ENCODE results near the gene ABO.
"Not testable (repeated sequence)": the region's sequence is repeated elsewhere in the genome, so short reads cannot be mapped to it uniquely, and the experiment has no call there.

ABO gene

GRCh38 chr9:133230514-133230913 is 44.5 kb downstream of the ABO start:
- not testable (repeated sequence) for H3K79me2 ChIP-seq (ENCODE audit: insufficient read depth, low read length); H3K36me3 ChIP-seq (ENCODE audit: insufficient read depth, low read length); H4K20me1 ChIP-seq (ENCODE audit: insufficient read depth, low read length, poor library complexity, severe bottlenecking); H3K27me3 ChIP-seq (ENCODE audit: insufficient read depth, low read length, poor library complexity, severe bottlenecking); H3K4me2 ChIP-seq (ENCODE audit: low read depth, low read length, poor library complexity, severe bottlenecking); H3K9me2 ChIP-seq (replicated peaks; ENCODE audit: low read depth, low read length); H3F3A ChIP-seq (ENCODE audit: low read depth); H2AFZ ChIP-seq (ENCODE audit: low read length); H3K9ac ChIP-seq (ENCODE audit: low read depth, low read length, poor library complexity, severe bottlenecking); H3K4me1 ChIP-seq (ENCODE audit: insufficient read depth, low read length, poor library complexity, severe bottlenecking); H3K9me3 ChIP-seq (ENCODE audit: insufficient read depth, low read depth, low read length); H3K4me3 ChIP-seq (ENCODE audit: low read length, poor library complexity, severe bottlenecking)

- H3K9me3 ChIP-seq (ENCODE audit: insufficient read depth, low read depth, low read length) = no peaks in the 10 kb centered on the region
- no peaks in the 10 kb centered on the region for H3K79me2 ChIP-seq (ENCODE audit: insufficient read depth, low read length)
- H3K4me2 ChIP-seq (ENCODE audit: low read depth, low read length, poor library complexity, severe bottlenecking) = no peak overlapping the region
- no peaks in the 10 kb centered on the region for H4K20me1 ChIP-seq (ENCODE audit: insufficient read depth, low read length, poor library complexity, severe bottlenecking)
- no peaks in the 10 kb centered on the region for H3K4me1 ChIP-seq (ENCODE audit: insufficient read depth, low read length, poor library complexity, severe bottlenecking)
- H3K27me3 ChIP-seq (ENCODE audit: insufficient read depth, low read length, poor library complexity, severe bottlenecking) = no peaks in the 10 kb centered on the region
- H3K9ac ChIP-seq (ENCODE audit: low read depth, low read length, poor library complexity, severe bottlenecking) = no peak overlapping the region
- no peaks in the 10 kb centered on the region for H3K9me2 ChIP-seq (replicated peaks; ENCODE audit: low read depth, low read length)
- no peak for TF ChIP-seq CTCF (conservative IDR thresholded peaks at IDR 0.05; ENCODE audit: low read length)
- no peak for TF ChIP-seq EZH2phosphoT487 (IDR thresholded peaks at IDR 0.05; ENCODE audit: borderline replicate concordance)
- no peaks in the 10 kb centered on the region for H3K36me3 ChIP-seq (ENCODE audit: insufficient read depth, low read length)
- H2AFZ ChIP-seq (ENCODE audit: low read length) = no peak overlapping the region
- H3K4me3 ChIP-seq (ENCODE audit: low read length, poor library complexity, severe bottlenecking) = no peak overlapping the region
- H3F3A ChIP-seq (ENCODE audit: low read depth) = no peaks in the 10 kb centered on the region
Measured at GRCh38 chr9:133230093-133230492, 44.9 kb downstream of the ABO start.

GRCh38 chr9:133228474-133229193 is 46.4 kb downstream of the ABO start:
- H3K9ac ChIP-seq (ENCODE audit: low read depth, low read length, poor library complexity, severe bottlenecking); H3K27me3 ChIP-seq (ENCODE audit: insufficient read depth, low read length, poor library complexity, severe bottlenecking); H3K36me3 ChIP-seq (ENCODE audit: insufficient read depth, low read length); H3K9me2 ChIP-seq (replicated peaks; ENCODE audit: low read depth, low read length); H3K4me1 ChIP-seq (ENCODE audit: insufficient read depth, low read length, poor library complexity, severe bottlenecking); H3F3A ChIP-seq (ENCODE audit: low read depth); H3K79me2 ChIP-seq (ENCODE audit: insufficient read depth, low read length); H3K4me3 ChIP-seq (ENCODE audit: low read length, poor library complexity, severe bottlenecking); H3K4me2 ChIP-seq (ENCODE audit: low read depth, low read length, poor library complexity, severe bottlenecking); H3K9me3 ChIP-seq (ENCODE audit: insufficient read depth, low read depth, low read length); H4K20me1 ChIP-seq (ENCODE audit: insufficient read depth, low read length, poor library complexity, severe bottlenecking); H2AFZ ChIP-seq (ENCODE audit: low read length): not testable (repeated sequence)

GRCh38 chr9:133227996-133228395 is 47.0 kb downstream of the ABO start:
- H4K20me1 ChIP-seq (ENCODE audit: insufficient read depth, low read length, poor library complexity, severe bottlenecking); H3K4me2 ChIP-seq (ENCODE audit: low read depth, low read length, poor library complexity, severe bottlenecking); H3K9me3 ChIP-seq (ENCODE audit: insufficient read depth, low read depth, low read length); H3K9ac ChIP-seq (ENCODE audit: low read depth, low read length, poor library complexity, severe bottlenecking); H3K79me2 ChIP-seq (ENCODE audit: insufficient read depth, low read length); H3K36me3 ChIP-seq (ENCODE audit: insufficient read depth, low read length); H3K4me1 ChIP-seq (ENCODE audit: insufficient read depth, low read length, poor library complexity, severe bottlenecking); H3F3A ChIP-seq (ENCODE audit: low read depth); H3K9me2 ChIP-seq (replicated peaks; ENCODE audit: low read depth, low read length); H3K4me3 ChIP-seq (ENCODE audit: low read length, poor library complexity, severe bottlenecking); H3K27me3 ChIP-seq (ENCODE audit: insufficient read depth, low read length, poor library complexity, severe bottlenecking); H2AFZ ChIP-seq (ENCODE audit: low read length): not testable (repeated sequence)

All from Loucy (cell line).